K562 (cell line): ENCODE measurements around the gene AP1M1. TPM values are rescaled to one million over a fixed set of nuclear protein-coding genes. Genes with fewer than 3 reads are reported as not detected.

Source experiments
- ARID3B ChIP-seq: fragments of 250-450 bp; sonication (Bioruptor Pico); IDR thresholded peaks from 2 replicates; pipeline ENCODE4 v1.4.0; 2020; ENCODE audit warnings: borderline replicate concordance
- CEBPG ChIP-seq, 3 experiments: fragments of 200-800 bp in 1 of 3; sonication (Bioruptor generic) in 1 of 3; sonication (generic) in 1 of 3; formaldehyde crosslinking in 1 of 3; IDR thresholded peaks in 2 of 3; conservative IDR thresholded peaks in 1 of 3; 2 replicates each; pipeline versions ENCODE4 v1.6.1 to v1.8.0; 2016 to 2022; ENCODE audit warnings: missing compliant biosample characterization in 2 of 3, missing genetic modification characterization in 2 of 3, mild to moderate bottlenecking in 1 of 3, missing genetic modification reagents in 1 of 3
- CREB3L1 ChIP-seq: fragments of 450-650 bp; IDR thresholded peaks from 2 replicates; pipeline ENCODE4 v1.6.1; 2014; ENCODE audit warnings: low read depth, mild to moderate bottlenecking, moderate library complexity, borderline replicate concordance
- DNMT1 ChIP-seq: fragments of 450-650 bp; IDR thresholded peaks from 2 replicates; pipeline ENCODE4 v1.6.1; 2016; ENCODE audit warnings: antibody characterized with exemption, mild to moderate bottlenecking
- E2F3 ChIP-seq: fragments of 250-450 bp; sonication (Bioruptor Pico); IDR thresholded peaks from 2 replicates; pipeline ENCODE4 v1.4.0; 2020; ENCODE audit warnings: mild to moderate bottlenecking
- EWSR1 ChIP-seq: fragments of 450-650 bp; IDR thresholded peaks from 2 replicates; pipeline ENCODE4 v1.6.1; 2018; ENCODE audit warnings: borderline replicate concordance, mild to moderate bottlenecking, low read depth, moderate library complexity; ENCODE audit not compliant: partially characterized antibody
- HMBOX1 ChIP-seq: sonication (generic); IDR thresholded peaks from 2 replicates; pipeline ENCODE4 v1.6.1; 2016
- HMGN3 ChIP-seq: IDR thresholded peaks from 2 replicates; pipeline ENCODE4 v1.6.1; 2011; ENCODE audit warnings: borderline replicate concordance, low read depth, mild to moderate bottlenecking, mixed read lengths, low read length; ENCODE audit not compliant: insufficient read length; ENCODE audit errors: extremely low read depth
- KAT8 ChIP-seq: fragments of 450-650 bp; IDR thresholded peaks from 2 replicates; pipeline ENCODE4 v1.6.1; 2016; ENCODE audit warnings: low read depth, mild to moderate bottlenecking
- KDM1A ChIP-seq, 2 experiments: fragments of 450-650 bp; IDR thresholded peaks; 2 replicates each; pipeline ENCODE4 v1.6.1; 2016; ENCODE audit warnings: mild to moderate bottlenecking in 2 of 2
- KLF1 ChIP-seq: fragments of 450-650 bp; IDR thresholded peaks from 2 replicates; pipeline ENCODE4 v1.6.1; 2016; ENCODE audit warnings: missing genetic modification characterization, missing compliant biosample characterization
- MNT ChIP-seq, 2 experiments: fragments of 450-650 bp; conservative IDR thresholded peaks; 2 replicates each; pipeline ENCODE4 v1.6.1; 2017; ENCODE audit warnings: mild to moderate bottlenecking in 2 of 2, moderate library complexity in 2 of 2
- NCOA2 ChIP-seq, 2 experiments: fragments of 450-650 bp; IDR thresholded peaks; 2 replicates each; pipeline ENCODE4 v1.6.1; 2018; ENCODE audit warnings: mild to moderate bottlenecking in 2 of 2, moderate library complexity in 1 of 2; ENCODE audit not compliant: partially characterized antibody in 2 of 2
- NFIC ChIP-seq: fragments of 450-650 bp; IDR thresholded peaks from 2 replicates; pipeline ENCODE4 v1.6.1; 2017; ENCODE audit warnings: mild to moderate bottlenecking, inconsistent platforms
- PRMT5 ChIP-seq: sonication (generic); formaldehyde crosslinking; IDR thresholded peaks from 2 replicates; pipeline ENCODE4 v1.5.0; 2020; ENCODE audit warnings: missing genetic modification reagents
- SIN3B ChIP-seq: fragments of 450-650 bp; IDR thresholded peaks from 2 replicates; pipeline ENCODE4 v1.6.1; 2017; ENCODE audit warnings: low read depth, mild to moderate bottlenecking, moderate library complexity
- SIRT6 ChIP-seq: IDR thresholded peaks from one replicate; pipeline ENCODE4 v1.6.1; 2012; ENCODE audit warnings: low read depth, mild to moderate bottlenecking, control low read depth, inconsistent platforms, low read length, moderate library complexity
- SMC3 ChIP-seq: conservative IDR thresholded peaks from 2 replicates; pipeline ENCODE4 v1.6.1; 2011; ENCODE audit warnings: low read depth, low read length, improper control_type of control experiment; ENCODE audit not compliant: insufficient read depth
- STAG1 ChIP-seq: sonication (generic); formaldehyde crosslinking; IDR thresholded peaks from 2 replicates; pipeline ENCODE4 v1.5.0; 2020; ENCODE audit warnings: missing genetic modification reagents, borderline replicate concordance
- ZBTB1 ChIP-seq: sonication (generic); formaldehyde crosslinking; IDR thresholded peaks from 2 replicates; pipeline ENCODE4 v1.8.1; 2023; ENCODE audit warnings: missing genetic modification reagents, low read depth, mild to moderate bottlenecking, borderline replicate concordance
- ZEB2 ChIP-seq: fragments of 450-650 bp; IDR thresholded peaks from 2 replicates; pipeline ENCODE4 v1.6.1; 2016
- ZNF274 ChIP-seq: IDR thresholded peaks from 2 replicates; pipeline ENCODE4 v1.6.1; 2011; ENCODE audit warnings: low read depth, mild to moderate bottlenecking, low read length, moderate library complexity, borderline replicate concordance
- ZNF384 ChIP-seq: IDR thresholded peaks from 2 replicates; pipeline ENCODE4 v1.6.1; 2012; ENCODE audit warnings: low read depth, low read length, improper control_type of control experiment
- ZNF707 ChIP-seq: fragments of 250-450 bp; sonication (Bioruptor Pico); conservative IDR thresholded peaks from 2 replicates; pipeline ENCODE4 v1.8.0; 2022; ENCODE audit warnings: inconsistent platforms, mild to moderate bottlenecking, moderate library complexity
- polyA plus RNA-seq, 8 experiments: library from polyadenylated mRNA; depleted of rRNA in 4 of 8; stranded (reverse) in 5 of 8; unstranded in 3 of 8; fragments of >200 nt; fragmentation: Nextera tagmentation in 2 of 8; fragmentation: Illumina TruSeq in 1 of 8; extraction: Ambion mirVana in 2 of 8; extraction: Trizol in 1 of 8; gene quantifications; 2 replicates each; pipeline versions ENCODE4 v1.2.1 to v1.2.3, GENCODE V29; 2011 to 2014; ENCODE audit warnings: inconsistent platforms in 1 of 8, missing spikeins in 1 of 8
- total RNA-seq, 7 experiments: library from RNA; depleted of rRNA in 6 of 7; stranded (reverse); fragments of >200 nt in 6 of 7; fragmentation: Illumina TruSeq in 2 of 7; extraction: Trizol in 2 of 7; gene quantifications; 2 replicates each; pipeline versions ENCODE4 v1.2.1 to v1.2.3, GENCODE V29; 2011 to 2021; ENCODE audit warnings: low replicate concordance in 1 of 7

The AP1M1 gene
- total and polyA plus RNA-seq, 9 of the 15 experiments (the other 6 are each of a cell fraction or from before 2014, with no cell fraction given), result 0.87 to 56.2 (median 29.1) TPM

GRCh38 chr19:16197188-16197621 is 506 bp upstream of the AP1M1 start (continued):
- no peak; the same call in 1 of the 2 replicates for TF ChIP-seq CREB3L1
- no peak for TF ChIP-seq KAT8
- no peak for TF ChIP-seq SIN3B
- peak; percentile 86 for TF ChIP-seq HMBOX1
- TF ChIP-seq KLF1, result no peak
- no peak for TF ChIP-seq ZBTB1 (CRISPR knock-in tag)
- no peak for TF ChIP-seq HMGN3
- TF ChIP-seq STAG1 (CRISPR knock-in tag), result no peak
- no peak for TF ChIP-seq ZNF707
- no peak for TF ChIP-seq SMC3
- TF ChIP-seq NCOA2 (IDR thresholded peaks at IDR 0.05; ENCODE audit: partially characterized antibody in 2 of 2), result no peak
- TF ChIP-seq ZNF384, result no peak
- no peak for TF ChIP-seq EWSR1
- TF ChIP-seq MNT (conservative IDR thresholded peaks at IDR 0.05), result no peak
- no peak for TF ChIP-seq E2F3 (CRISPR knock-in tag)
- TF ChIP-seq CEBPG (CRISPR knock-in tag; IDR thresholded peaks at IDR 0.05), result no peak
- 0 out of 4 replicates have a peak, but pooled peaks of 1 of the 2 experiments have one; percentile 43 for TF ChIP-seq CEBPG (tag; conservative IDR thresholded peaks at IDR 0.05 in 1 of 2, IDR thresholded peaks at IDR 0.05 in 1 of 2)
- TF ChIP-seq ARID3B (CRISPR knock-in tag), result no peak
- TF ChIP-seq ZNF274, result peak; percentile 44; the same call in 1 of the 2 replicates
- no peak for TF ChIP-seq PRMT5 (CRISPR knock-in tag)
- 0 out of 2 replicates have a peak, but pooled peaks have one; percentile 44 for TF ChIP-seq DNMT1
- peak; percentile 99 for TF ChIP-seq KDM1A (IDR thresholded peaks at IDR 0.05)
- TF ChIP-seq SIRT6, result no peak
- peak; percentile 83 for TF ChIP-seq NFIC
- peak; percentile 76 for TF ChIP-seq ZEB2
- TF ChIP-seq, all 486 proteins: peak for 78
